OCI-LY7 (cell line): ENCODE results near the gene CISTR.

ENCODE experiments used
- EZH2phosphoT487 ChIP-seq: fragments of 200-600 bp; sonication (generic); IDR thresholded peaks from 2 replicates; pipeline ENCODE4 v1.6.1; 2018; ENCODE audit warnings: low read depth, borderline replicate concordance, mild to moderate bottlenecking, mixed run types, antibody characterized with exemption, low read length, moderate library complexity, mixed read lengths
- TF ChIP-seq, protein P1 (sequence below): fragments of 200-600 bp; sonication (generic); conservative IDR thresholded peaks from 2 replicates; pipeline ENCODE4 v1.5.1; 2014; ENCODE audit warnings: mild to moderate bottlenecking, antibody characterized with exemption, low read length, moderate library complexity, mixed read lengths

DNA sequence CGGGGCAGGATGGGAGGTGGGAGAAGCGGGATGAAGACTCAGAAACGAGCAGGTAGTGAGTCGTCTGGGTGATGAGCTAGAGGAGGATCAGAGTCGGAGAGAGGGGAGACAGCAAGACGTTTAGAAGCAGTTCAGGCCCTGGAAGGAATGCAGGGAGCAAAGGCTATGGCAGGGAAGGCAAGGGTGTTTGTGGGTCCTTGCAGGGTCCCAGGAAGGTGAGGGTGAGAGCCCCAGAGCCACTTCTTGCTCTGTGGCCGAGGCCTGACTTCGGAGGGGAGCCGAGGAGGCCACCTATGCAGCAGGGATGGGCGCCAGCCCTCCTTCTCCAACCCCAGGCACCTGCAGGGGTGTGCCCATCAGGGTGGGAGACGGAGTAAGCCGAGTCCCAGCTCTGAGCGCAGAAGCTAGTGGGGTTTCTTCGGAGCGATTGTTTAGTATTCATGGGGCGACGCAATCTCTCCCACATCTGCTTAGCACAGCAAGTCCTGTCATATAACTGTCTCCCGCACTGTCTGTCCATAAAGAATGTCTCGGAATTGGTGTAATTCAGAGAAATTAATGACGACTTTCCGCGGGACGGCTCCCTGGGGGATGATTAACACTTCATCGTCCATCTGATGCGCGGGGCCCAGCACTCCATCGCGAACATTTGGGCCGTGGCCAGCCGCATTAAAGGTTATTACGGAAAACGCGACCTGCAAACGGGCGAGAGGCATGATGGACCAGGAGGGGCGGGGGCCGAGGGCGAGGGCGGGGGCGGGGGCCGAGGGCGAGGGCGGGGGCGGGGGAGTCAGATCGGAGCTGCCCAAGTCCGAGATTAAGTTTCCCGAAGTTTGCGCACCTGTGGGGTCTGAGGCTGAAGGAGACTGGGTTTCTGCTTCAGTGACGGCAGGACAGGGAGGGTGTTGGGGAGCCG is 12.3 kb downstream of the CISTR start:
- TF ChIP-seq, protein P1, sequence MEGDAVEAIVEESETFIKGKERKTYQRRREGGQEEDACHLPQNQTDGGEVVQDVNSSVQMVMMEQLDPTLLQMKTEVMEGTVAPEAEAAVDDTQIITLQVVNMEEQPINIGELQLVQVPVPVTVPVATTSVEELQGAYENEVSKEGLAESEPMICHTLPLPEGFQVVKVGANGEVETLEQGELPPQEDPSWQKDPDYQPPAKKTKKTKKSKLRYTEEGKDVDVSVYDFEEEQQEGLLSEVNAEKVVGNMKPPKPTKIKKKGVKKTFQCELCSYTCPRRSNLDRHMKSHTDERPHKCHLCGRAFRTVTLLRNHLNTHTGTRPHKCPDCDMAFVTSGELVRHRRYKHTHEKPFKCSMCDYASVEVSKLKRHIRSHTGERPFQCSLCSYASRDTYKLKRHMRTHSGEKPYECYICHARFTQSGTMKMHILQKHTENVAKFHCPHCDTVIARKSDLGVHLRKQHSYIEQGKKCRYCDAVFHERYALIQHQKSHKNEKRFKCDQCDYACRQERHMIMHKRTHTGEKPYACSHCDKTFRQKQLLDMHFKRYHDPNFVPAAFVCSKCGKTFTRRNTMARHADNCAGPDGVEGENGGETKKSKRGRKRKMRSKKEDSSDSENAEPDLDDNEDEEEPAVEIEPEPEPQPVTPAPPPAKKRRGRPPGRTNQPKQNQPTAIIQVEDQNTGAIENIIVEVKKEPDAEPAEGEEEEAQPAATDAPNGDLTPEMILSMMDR = no peak
- TF ChIP-seq EZH2phosphoT487 = no peak
